GM19240 (cell line): ENCODE data around the gene PRRC2B.
"Not testable (repeated sequence)": the region's sequence is repeated elsewhere in the genome, so short reads cannot be mapped to it uniquely, and the experiment has no call there.

ENCODE experiments used
- DNase-seq: peaks from one replicate; pipeline ENCODE4 v3.0.0; 2011; ENCODE audit warnings: low spot score; ENCODE audit not compliant: insufficient read length

PRRC2B gene

DNA sequence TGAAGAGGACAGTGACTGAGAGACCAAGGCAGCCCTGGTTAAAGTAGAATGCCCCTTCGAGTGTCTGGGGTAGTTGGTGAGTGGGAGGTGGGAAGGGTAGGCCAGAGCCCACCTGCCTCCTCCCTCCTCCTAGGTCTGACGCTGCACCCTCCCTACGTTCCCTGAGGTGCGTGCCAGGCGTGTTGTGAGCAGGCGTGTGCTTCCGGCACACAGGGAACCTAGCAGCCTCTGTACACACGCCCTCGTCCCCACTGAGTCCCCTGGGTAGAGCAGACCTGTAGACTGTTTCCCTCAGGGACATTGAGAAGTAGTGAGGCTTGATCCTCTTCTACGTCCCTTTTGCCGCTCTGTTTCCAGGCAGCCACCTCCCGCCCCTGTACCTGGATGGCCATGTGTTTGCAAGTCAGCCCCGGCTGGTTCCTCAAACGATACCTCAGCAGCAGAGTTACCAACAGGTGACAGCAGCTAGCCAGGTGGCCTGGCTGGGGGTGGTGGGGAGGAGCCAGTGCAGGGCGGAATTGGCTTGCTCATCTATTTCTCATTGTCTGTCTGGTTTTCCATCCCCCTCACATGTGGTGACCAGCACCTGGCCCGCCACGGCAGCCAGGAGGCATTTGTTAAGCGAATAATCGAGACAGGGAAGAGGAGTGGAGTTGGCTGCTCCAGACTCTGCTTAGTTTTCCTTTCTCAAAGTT lies 92.0 kb downstream of the PRRC2B start:
- DNase-seq = no peak

- no peak for DNase-seq
Observed at GRCh38 chr9:131487001-131487400, 93.1 kb downstream of the PRRC2B start.

DNA sequence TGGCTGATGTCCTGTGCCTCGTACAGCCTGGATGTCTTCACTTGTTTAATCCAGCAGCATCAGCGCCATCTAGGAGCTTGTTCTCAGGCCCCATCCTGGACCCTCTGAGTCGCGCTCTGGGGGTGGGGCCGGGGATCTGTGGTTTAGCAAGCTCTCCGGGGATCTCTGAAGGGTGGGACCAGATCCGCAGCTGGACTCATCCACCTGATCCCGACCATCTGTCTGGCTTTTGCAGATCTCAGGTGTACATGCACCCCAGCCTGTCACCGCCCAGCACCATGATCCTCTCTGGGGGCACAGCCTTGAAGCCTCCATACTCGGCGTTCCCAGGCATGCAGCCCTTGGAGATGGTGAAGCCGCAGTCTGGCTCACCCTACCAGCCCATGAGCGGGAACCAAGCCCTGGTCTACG lies 93.7 kb downstream of the PRRC2B start:
- no peak for DNase-seq

- DNase-seq = no peak
Observed at GRCh38 chr9:131490514-131490913, 96.6 kb downstream of the PRRC2B start.

DNA sequence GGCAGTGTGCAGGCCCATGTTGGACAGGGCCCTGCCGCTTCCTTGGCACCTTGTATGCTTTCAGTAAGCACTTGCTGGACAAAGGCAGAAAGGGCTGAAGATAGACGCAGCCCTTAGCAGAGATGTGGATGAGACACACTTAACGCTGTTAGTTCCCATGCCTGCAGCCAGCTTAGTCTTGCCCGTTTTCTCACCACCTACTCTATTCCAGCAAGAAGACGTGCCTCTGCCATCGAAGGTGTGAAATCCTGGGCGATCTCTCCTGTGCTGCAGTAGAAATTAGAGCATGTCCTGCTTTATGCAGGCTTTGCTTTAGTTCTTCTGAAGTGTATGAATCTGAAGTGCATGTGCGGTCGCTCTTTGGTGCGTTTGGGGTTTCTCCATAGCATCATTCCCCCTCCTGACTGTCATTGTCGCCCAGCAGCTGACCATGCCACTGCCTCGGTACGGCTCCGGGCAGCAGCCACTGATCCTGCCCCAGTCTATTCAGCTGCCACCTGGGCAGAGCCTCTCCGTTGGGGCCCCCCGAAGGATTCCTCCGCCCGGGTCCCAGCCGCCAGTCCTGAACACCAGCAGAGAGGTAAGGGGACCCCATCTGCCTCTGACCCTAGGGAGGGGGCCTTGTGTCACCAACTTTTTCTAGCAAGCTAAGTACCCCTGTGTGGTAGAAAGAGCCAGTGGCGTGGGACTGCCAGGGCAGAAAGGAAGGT lies 97.3 kb downstream of the PRRC2B start:
- no peak for DNase-seq

GRCh38 chr9:131492070-131492469 lies 98.2 kb downstream of the PRRC2B start:
- no peak for DNase-seq

DNA sequence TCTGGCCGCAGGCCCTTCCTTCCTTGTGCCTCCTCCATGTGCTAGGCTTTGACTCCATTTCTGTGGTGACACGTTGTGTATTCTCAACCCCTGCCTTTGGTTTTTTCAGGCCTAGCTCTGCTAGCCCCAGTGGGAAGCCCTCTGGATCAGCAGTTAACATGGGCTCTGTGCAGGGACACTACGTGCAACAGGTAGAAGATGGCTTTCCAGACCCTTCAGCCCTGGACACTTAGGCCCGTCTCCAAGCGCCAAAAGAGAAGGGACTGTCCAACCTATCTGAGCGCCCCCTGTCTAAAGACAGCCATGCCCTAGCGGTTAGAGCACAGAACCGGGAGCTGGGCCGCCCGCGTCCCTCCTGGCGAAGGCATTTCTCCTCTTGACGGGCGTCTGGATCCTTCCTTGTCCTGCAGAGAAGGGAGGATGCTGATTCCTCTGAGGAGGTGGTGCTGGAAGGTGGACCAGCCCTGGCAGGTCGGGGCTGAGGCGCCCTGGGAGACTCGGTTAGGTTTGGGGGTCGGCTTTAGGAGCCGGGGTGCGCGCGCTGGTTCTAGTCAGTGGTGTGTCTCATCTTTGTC lies 100.5 kb downstream of the PRRC2B start:
- no peak for DNase-seq

DNA sequence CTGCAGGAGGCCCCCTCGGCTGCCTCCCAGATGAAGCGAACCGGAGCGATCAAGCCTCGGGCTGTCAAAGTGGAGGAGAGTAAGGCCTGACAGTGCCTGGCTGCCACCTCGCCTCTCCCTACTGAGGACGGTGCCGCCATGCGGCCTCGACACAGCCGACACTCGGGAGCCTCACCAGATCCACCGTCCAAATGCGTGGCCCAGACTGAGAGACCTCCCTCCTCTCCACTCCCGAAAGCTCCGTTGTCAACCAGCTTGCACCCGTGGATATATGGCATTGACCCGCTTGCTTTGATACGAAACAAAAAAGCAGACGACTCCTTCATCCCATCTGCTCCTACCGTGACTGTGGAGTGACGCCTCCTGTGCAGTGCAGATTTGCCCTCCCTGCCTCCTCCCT lies 101.9 kb downstream of the PRRC2B start:
- DNase-seq = no peak

DNA sequence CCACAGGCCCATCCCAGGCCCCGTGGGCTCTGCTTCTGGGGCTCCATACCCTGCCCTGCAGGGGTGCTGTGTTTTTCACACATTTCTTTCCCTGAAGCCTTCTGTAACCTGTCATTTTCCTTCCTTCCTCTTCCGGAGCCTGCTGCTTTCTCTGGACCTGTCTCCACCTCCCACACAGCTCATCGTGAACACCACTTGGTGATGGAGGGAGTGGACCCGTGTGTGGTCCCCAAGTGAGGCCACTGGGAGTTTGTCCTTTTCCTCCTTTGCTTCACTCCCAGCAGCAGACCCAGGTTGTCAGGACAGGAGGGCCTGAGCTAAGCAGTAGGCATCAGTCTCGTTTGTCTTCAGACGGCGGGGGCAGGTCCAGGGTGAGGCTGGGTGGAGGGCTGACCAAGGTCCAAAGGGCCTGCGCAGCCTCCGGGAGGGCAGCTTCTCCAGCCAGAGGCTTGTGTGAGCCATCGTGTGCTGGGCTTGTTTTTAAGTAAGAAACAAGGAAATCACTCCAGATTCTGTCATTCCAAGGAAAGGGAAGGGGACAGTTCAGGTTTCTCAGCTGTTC lies 103.0 kb downstream of the PRRC2B start:
- DNase-seq = no peak

DNA sequence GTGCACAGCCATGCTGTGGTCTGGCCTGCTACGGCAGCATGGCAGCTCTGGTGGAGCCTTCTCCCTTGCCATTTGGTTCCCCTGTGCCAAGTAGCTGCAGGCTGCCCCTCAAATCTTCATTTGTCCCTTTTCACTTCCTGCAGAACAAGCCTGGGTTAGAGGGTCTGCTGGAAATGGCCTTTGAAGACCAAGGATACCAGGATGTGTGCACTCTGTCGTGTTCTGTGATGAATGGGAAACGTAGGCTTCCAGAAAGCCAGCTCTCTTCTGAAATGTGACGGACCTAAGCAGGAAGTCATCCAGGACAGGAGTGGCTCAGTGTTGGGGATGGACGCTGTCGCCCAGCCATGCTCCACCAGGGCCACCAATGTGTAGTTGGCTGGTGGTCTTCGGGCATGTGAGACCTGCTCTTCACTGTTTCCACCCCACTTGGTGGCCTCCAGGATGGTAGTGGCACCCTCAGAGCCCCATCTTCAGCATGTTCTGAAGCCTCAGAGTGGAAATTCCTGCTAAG lies 105.4 kb downstream of the PRRC2B start:
- DNase-seq = no peak

DNA sequence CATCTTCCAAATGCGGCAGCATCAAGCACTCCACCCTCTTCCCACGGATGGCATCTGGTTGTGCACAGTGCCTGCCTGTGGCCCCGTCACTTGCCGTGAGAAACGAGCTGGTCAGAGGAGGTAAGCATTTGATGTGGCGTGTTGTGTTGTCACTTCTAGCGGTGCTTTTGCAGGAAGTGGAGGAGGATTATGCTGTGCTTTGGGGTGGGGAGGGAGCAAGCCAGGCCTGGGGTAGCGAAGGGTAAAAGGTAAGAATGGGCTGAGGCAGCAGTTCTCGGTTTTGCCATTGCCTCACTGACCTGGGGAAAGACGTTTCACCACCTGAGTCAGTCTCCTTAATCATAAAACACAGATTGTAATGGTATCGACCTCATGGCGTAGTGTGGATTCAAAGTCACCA lies 106.5 kb downstream of the PRRC2B start:
- no peak for DNase-seq

- DNase-seq = no peak
Observed at GRCh38 chr9:131500939-131501541, 107.2 kb downstream of the PRRC2B start.

DNA sequence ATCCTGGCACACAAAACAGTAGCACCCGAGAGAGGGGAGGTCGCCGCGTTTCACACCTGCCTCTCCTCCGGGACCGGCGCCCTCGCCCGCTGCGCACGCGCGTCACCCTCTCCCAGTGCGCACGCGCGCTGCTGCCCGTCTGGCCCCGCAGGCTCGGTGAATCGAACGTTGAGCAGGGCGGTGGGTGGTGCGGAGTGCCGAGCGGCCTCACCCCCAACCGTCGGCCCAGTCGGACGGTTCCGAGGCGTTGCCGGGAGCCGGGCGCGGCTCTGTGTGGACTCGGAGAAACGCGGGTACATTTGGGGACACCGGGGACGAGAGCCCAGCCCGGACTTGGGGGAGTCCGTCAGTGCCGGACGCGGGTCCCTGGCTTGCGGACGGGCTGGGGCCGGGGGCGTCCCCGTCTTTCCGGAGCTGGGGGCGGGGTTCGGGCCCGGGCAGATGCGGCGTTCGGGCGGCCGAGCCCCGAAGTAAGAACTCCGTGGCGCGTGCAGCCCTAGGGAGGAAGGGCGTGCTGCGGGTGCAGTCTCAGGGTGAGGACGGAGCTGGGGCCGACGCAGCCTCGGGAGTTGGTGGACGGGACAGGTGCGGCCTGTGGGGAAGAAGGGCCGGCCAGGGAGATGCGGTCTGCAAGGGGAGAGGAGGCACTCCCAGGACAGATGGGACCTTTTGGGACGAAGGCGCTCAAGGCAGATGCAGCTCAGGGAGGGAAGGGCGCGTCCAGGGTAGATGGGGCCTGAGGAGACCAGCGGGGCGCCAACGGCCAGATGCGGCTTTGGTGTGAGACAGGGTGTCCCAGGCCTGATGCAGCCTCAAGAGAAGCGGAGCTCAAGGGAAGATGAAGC lies 109.1 kb downstream of the PRRC2B start, which contains the start of gene POMT1:
Gene POMT1 (plus strand): TSS at position 138 of the 845 bp plus-strand sequence. CDS start 1,301 bp downstream, outside the sequence.
- DNase-seq = peak; percentile 98

DNA sequence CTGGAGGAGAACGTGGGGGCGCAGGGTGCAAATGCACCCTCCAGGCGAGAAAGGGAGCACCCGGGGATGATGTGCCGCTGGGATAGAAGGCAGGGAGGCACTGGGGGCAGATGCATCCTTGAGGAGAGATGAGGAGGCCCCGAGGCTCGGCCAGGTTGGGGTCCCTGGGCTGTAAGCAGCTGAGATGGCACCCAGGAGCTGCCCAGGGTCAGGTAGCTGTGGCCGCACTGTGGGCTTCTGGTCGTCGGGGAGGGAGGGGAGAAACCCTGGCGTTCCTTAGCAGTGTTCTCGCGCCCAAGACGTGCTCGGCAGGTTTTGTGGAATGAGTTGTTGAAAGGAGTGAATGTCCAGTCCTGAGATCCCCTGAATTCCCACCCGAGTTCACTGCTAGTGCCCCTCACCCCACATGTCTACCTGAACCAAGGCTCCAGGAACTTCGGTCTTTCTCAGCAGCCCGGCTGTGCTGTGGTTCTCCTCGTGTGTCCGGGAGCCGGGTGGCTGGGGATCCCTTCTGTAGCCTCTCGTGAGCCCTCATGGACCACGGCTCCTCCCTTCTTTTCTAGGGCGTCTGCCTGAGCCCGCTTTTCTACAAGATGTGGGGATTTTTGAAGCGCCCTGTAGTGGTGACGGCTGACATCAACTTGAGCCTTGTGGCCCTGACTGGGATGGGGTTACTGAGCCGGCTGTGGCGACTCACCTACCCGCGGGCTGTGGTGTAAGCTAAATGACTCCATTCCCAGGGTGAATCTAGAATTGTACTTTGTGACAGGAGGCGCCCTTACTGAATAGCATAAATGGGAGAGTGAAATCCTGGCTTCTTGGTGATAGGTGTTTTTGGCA lies 110.0 kb downstream of the PRRC2B start:
- no peak for DNase-seq

GRCh38 chr9:131505012-131505411 lies 111.1 kb downstream of the PRRC2B start:
- no peak for DNase-seq

DNA sequence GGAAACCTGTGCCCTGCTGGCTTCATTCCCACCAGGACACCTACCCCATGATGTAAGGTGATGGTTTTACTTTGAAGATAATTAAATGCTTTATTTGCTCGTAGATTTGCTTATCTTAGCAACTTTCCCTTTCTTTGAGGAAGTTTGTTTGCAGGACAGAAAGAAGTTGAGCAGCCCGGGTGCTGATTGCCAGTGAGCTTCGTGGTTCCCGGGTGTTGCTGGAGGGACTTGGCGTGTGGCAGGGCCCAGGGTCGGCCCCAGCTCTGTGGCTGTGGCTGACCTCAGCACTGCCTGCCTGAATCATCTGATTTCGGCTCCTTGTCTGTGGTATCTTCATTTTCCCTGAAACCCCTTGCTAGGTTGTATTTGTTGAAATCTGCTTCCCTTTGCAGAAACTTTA lies 117.5 kb downstream of the PRRC2B start:
- DNase-seq = no peak

- no peak for DNase-seq
Observed at GRCh38 chr9:131511880-131512279, 118.0 kb downstream of the PRRC2B start.

DNA sequence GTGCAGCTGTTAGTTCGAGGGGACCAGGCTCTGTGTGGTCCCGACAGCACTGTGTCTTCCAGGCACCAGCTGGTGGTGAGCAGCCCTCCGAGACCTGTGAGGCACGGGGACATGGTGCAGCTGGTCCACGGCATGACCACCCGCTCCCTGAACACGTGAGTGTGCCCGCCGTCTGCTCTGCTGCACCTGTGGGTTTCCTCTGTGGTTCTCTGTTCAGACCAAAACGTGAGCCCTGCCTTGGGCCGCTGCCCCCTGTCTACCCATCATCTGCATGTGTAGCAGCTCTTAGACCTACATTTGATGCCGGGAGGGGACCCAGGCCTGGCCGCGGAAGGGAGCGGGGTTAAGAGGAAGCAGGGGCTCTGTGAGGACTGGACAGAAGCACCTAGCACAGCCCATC lies 119.3 kb downstream of the PRRC2B start:
- no peak for DNase-seq

- DNase-seq = not testable (repeated sequence)
Observed at GRCh38 chr9:131515559-131516031, 121.7 kb downstream of the PRRC2B start.

GRCh38 chr9:131516100-131516499 lies 122.2 kb downstream of the PRRC2B start:
- DNase-seq = no peak
